GM23248 (cell line): ENCODE data around the gene HNMT.

Experiments
- EZH2 ChIP-seq: fragments of 200-600 bp; sonication (generic); IDR thresholded peaks from 2 replicates; pipeline ENCODE4 v1.6.1; 2018; ENCODE audit warnings: antibody characterized with exemption, mild to moderate bottlenecking; ENCODE audit not compliant: insufficient read depth, poor library complexity, severe bottlenecking
- EZH2phosphoT487 ChIP-seq: fragments of 200-600 bp; sonication (generic); IDR thresholded peaks from 2 replicates; pipeline ENCODE4 v1.6.1; 2018; ENCODE audit warnings: antibody characterized with exemption, moderate library complexity, mild to moderate bottlenecking, low read depth; ENCODE audit not compliant: insufficient read depth

- no peak for TF ChIP-seq EZH2
- no peak for TF ChIP-seq EZH2phosphoT487
These were observed 35.7 kb downstream of the HNMT start for GRCh38 chr2:138000009-138000408.
